Measurements from ENCODE around the gene NF1. TPM values are rescaled to one million over a fixed set of nuclear protein-coding genes. Genes with fewer than 3 reads are reported as not detected.

The NF1 gene
- total and polyA plus RNA-seq, 2 of the 13 experiments (the other 11 are each of a cell fraction or from before 2014, with no cell fraction given), result 21.5 to 26.5 TPM

DNA sequence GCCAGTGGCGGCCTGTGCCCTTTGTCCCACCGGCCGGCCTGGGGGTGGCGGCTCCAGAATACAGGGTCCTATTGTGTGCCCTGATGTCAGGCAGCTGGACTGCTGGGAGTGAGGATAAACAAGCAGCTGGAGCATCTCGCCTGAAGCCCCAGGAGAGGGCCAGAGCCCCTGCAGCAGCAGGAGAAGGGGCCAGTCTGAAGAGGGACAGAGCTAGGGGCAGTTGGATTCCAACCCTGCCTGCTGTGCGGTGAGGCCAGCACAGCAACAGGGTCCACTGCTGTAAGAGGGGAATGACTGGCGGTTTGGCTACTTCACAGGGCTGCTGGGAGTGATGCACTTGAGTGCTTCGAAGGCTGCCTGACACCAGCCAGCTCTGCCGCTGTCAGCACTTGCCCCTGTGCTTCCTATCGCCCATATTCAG, 321.7 kb downstream of the NF1 start (continued):
- no peak for TF ChIP-seq ZZZ3 (CRISPR knock-in tag; IDR thresholded peaks at IDR 0.05; ENCODE audit: borderline replicate concordance)
- no peak for TF ChIP-seq KDM4B (CRISPR knock-in tag; IDR thresholded peaks at IDR 0.05)
- TF ChIP-seq TEAD2 (CRISPR knock-in tag; IDR thresholded peaks at IDR 0.05), result no peak
- TF ChIP-seq CEBPB (IDR thresholded peaks at IDR 0.05; ENCODE audit: borderline replicate concordance, low read depth, low read length), result no peak
- TF ChIP-seq, protein P1, sequence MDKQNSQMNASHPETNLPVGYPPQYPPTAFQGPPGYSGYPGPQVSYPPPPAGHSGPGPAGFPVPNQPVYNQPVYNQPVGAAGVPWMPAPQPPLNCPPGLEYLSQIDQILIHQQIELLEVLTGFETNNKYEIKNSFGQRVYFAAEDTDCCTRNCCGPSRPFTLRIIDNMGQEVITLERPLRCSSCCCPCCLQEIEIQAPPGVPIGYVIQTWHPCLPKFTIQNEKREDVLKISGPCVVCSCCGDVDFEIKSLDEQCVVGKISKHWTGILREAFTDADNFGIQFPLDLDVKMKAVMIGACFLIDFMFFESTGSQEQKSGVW (CRISPR knock-in tag; IDR thresholded peaks at IDR 0.05; ENCODE audit: borderline replicate concordance), result no peak
- TF ChIP-seq, protein P2, sequence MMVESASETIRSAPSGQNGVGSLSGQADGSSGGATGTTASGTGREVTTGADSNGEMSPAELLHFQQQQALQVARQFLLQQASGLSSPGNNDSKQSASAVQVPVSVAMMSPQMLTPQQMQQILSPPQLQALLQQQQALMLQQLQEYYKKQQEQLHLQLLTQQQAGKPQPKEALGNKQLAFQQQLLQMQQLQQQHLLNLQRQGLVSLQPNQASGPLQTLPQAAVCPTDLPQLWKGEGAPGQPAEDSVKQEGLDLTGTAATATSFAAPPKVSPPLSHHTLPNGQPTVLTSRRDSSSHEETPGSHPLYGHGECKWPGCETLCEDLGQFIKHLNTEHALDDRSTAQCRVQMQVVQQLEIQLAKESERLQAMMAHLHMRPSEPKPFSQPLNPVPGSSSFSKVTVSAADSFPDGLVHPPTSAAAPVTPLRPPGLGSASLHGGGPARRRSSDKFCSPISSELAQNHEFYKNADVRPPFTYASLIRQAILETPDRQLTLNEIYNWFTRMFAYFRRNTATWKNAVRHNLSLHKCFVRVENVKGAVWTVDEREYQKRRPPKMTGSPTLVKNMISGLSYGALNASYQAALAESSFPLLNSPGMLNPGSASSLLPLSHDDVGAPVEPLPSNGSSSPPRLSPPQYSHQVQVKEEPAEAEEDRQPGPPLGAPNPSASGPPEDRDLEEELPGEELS (CRISPR knock-in tag; IDR thresholded peaks at IDR 0.05), result no peak
- TF ChIP-seq, protein P3, sequence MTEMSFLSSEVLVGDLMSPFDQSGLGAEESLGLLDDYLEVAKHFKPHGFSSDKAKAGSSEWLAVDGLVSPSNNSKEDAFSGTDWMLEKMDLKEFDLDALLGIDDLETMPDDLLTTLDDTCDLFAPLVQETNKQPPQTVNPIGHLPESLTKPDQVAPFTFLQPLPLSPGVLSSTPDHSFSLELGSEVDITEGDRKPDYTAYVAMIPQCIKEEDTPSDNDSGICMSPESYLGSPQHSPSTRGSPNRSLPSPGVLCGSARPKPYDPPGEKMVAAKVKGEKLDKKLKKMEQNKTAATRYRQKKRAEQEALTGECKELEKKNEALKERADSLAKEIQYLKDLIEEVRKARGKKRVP (CRISPR knock-in tag; IDR thresholded peaks at IDR 0.05), result no peak
- TF ChIP-seq KLF13 (CRISPR knock-in tag; IDR thresholded peaks at IDR 0.05), result no peak
- peak; percentile 45; the same call in 1 of the 2 replicates for TF ChIP-seq ZMYM4 (CRISPR knock-in tag; IDR thresholded peaks at IDR 0.05)
- TF ChIP-seq, protein P4, sequence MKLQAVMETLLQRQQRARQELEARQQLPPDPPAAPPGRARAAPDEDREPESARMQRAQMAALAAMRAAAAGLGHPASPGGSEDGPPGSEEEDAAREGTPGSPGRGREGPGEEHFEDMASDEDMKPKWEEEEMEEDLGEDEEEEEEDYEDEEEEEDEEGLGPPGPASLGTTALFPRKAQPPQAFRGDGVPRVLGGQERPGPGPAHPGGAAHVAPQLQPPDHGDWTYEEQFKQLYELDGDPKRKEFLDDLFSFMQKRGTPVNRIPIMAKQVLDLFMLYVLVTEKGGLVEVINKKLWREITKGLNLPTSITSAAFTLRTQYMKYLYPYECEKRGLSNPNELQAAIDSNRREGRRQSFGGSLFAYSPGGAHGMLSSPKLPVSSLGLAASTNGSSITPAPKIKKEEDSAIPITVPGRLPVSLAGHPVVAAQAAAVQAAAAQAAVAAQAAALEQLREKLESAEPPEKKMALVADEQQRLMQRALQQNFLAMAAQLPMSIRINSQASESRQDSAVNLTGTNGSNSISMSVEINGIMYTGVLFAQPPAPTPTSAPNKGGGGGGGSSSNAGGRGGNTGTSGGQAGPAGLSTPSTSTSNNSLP (IDR thresholded peaks at IDR 0.05; ENCODE audit: low read depth, low read length), result no peak
- TF ChIP-seq ZNF10 (CRISPR knock-in tag; IDR thresholded peaks at IDR 0.05; ENCODE audit: borderline replicate concordance, low read depth), result no peak
- TF ChIP-seq REL (CRISPR knock-in tag; conservative IDR thresholded peaks at IDR 0.05), result no peak
- TF ChIP-seq, protein P5, sequence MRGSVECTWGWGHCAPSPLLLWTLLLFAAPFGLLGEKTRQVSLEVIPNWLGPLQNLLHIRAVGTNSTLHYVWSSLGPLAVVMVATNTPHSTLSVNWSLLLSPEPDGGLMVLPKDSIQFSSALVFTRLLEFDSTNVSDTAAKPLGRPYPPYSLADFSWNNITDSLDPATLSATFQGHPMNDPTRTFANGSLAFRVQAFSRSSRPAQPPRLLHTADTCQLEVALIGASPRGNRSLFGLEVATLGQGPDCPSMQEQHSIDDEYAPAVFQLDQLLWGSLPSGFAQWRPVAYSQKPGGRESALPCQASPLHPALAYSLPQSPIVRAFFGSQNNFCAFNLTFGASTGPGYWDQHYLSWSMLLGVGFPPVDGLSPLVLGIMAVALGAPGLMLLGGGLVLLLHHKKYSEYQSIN (CRISPR knock-in tag; IDR thresholded peaks at IDR 0.05; ENCODE audit: borderline replicate concordance), result no peak
- no peak for TF ChIP-seq MIXL1 (CRISPR knock-in tag; IDR thresholded peaks at IDR 0.05)
- no peak for TF ChIP-seq THYN1 (CRISPR knock-in tag; IDR thresholded peaks at IDR 0.05; ENCODE audit: borderline replicate concordance, low read depth)
- TF ChIP-seq, protein P6, sequence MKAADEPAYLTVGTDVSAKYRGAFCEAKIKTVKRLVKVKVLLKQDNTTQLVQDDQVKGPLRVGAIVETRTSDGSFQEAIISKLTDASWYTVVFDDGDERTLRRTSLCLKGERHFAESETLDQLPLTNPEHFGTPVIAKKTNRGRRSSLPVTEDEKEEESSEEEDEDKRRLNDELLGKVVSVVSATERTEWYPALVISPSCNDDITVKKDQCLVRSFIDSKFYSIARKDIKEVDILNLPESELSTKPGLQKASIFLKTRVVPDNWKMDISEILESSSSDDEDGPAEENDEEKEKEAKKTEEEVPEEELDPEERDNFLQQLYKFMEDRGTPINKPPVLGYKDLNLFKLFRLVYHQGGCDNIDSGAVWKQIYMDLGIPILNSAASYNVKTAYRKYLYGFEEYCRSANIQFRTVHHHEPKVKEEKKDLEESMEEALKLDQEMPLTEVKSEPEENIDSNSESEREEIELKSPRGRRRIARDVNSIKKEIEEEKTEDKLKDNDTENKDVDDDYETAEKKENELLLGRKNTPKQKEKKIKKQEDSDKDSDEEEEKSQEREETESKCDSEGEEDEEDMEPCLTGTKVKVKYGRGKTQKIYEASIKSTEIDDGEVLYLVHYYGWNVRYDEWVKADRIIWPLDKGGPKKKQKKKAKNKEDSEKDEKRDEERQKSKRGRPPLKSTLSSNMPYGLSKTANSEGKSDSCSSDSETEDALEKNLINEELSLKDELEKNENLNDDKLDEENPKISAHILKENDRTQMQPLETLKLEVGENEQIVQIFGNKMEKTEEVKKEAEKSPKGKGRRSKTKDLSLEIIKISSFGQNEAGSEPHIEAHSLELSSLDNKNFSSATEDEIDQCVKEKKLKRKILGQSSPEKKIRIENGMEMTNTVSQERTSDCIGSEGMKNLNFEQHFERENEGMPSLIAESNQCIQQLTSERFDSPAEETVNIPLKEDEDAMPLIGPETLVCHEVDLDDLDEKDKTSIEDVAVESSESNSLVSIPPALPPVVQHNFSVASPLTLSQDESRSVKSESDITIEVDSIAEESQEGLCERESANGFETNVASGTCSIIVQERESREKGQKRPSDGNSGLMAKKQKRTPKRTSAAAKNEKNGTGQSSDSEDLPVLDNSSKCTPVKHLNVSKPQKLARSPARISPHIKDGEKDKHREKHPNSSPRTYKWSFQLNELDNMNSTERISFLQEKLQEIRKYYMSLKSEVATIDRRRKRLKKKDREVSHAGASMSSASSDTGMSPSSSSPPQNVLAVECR (CRISPR knock-in tag; IDR thresholded peaks at IDR 0.05; ENCODE audit: borderline replicate concordance), result peak; percentile 23; the same call in 1 of the 2 replicates
- TF ChIP-seq NFIB (CRISPR knock-in tag; IDR thresholded peaks at IDR 0.05; ENCODE audit: borderline replicate concordance), result no peak
- TF ChIP-seq GTF3A (CRISPR knock-in tag; conservative IDR thresholded peaks at IDR 0.05), result no peak
